T-helper 2 cell treated with Interferon-gamma antibody and Interleukin-4, amounts not matched to agents 5 μg/mL and 100 μg/mL, for 36 hours (primary cell): ENCODE measurements around the gene RAB30.

Experiments
- DNase-seq: peaks from one replicate; pipeline ENCODE4 v3.0.0; 2021; ENCODE audit warnings: low spot score
- H3K27ac Mint-ChIP-seq: one replicate; pipeline ENCODE4 v1.8.0; 2021; ENCODE audit warnings: mild to moderate bottlenecking, mixed read lengths
- H3K27me3 Mint-ChIP-seq: one replicate; pipeline ENCODE4 v1.8.0; 2021; ENCODE audit warnings: low read depth, mixed read lengths
- H3K36me3 Mint-ChIP-seq: one replicate; pipeline ENCODE4 v1.8.0; 2021; ENCODE audit warnings: low read depth, mixed read lengths
- H3K4me1 Mint-ChIP-seq: one replicate; pipeline ENCODE4 v1.8.0; 2021; ENCODE audit warnings: low read depth, mixed read lengths
- H3K4me3 Mint-ChIP-seq: one replicate; pipeline ENCODE4 v1.8.0; 2022; ENCODE audit warnings: mild to moderate bottlenecking, moderate library complexity, mixed read lengths
- H3K9me3 Mint-ChIP-seq: one replicate; pipeline ENCODE4 v1.8.0; 2021; ENCODE audit warnings: mixed read lengths

Gene RAB30

DNA sequence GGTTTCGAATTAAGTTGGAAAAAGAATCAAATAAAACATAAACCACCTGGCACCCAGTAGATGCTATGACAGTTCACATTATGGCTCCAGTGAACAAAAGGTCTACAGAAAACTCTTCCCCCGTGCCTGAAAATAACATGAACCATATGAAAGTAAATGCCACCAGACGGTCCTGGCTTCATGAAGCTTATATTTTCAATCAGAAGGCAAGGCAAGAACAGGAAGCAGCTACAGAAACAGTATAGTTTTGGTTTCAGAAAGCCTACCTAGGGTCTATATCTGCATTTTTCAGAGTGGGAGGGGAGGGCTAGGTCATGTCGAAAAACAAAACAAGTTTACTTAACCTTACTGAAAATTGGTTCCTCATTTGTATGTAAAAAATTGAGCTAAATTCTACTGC is 9.8 kb downstream of the RAB30 start:
- Mint-ChIP-seq H3K4me1 (peaks cover 32% of the 10 kb centered on the region), H3K27ac (peak overlapping the region; percentile 97), H3K4me3 (peak overlapping the region; percentile 59), H3K36me3 (peaks cover 27% of the 10 kb centered on the region), H3K27me3 (no peaks in the 10 kb centered on the region), H3K9me3 (peaks cover 24% of the 10 kb centered on the region)
- no peak for DNase-seq

GRCh38 chr11:83060965-83061364 is 10.7 kb downstream of the RAB30 start:
- DNase-seq, result no peak
- peaks cover 29% of the 10 kb centered on the region for H3K36me3 Mint-ChIP-seq
- H3K27me3 Mint-ChIP-seq, result no peaks in the 10 kb centered on the region
- peaks cover 27% of the 10 kb centered on the region for H3K9me3 Mint-ChIP-seq
- peaks cover 36% of the 10 kb centered on the region for H3K4me1 Mint-ChIP-seq
- no peak overlapping the region for H3K4me3 Mint-ChIP-seq
- H3K27ac Mint-ChIP-seq, result no peak overlapping the region

DNA sequence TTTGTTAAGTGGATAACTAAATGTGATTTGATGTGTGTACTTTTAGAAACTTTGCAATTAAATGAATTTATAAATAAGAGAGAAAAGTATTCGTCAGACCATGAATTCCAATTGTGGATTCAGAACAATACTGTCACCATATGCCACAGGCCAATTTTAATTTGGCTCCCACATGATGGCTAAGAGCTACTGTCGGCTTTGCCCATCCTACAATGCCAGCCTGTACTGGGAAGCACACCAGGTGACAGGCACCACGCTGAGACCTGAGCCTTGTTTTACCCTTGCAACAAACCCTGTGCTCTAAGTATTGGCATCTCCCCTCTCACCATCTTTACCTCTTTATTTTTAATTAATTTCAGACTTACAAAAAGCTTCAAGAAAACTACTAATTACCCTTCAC is 14.0 kb downstream of the RAB30 start:
- no peaks in the 10 kb centered on the region for H3K27me3 Mint-ChIP-seq
- DNase-seq, result no peak
- H3K36me3 Mint-ChIP-seq, result peaks cover 38% of the 10 kb centered on the region
- H3K9me3 Mint-ChIP-seq, result peaks cover 33% of the 10 kb centered on the region
- H3K4me1 Mint-ChIP-seq, result peaks cover 48% of the 10 kb centered on the region
- no peak overlapping the region for H3K4me3 Mint-ChIP-seq
- H3K27ac Mint-ChIP-seq, result no peak overlapping the region

DNA sequence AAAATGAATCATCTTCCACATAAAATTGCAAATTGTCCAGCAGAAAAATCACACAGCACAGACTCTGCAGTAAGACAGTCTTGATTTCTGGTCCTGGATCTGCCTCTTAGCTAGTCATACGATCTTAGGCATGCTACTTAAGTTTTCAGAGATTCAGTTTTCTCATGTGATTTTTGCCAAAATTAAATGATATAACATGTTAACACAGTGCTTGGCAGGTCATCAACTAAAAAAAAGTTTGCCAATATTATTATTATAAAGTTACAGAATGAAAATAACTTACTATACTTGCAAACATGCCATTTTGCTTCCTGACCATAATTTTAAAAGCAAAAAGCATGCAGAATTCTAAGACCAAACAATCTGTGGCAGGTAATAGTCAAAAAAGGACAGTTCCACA is 15.1 kb downstream of the RAB30 start:
- H3K9me3 Mint-ChIP-seq, result peaks cover 29% of the 10 kb centered on the region
- H3K27me3 Mint-ChIP-seq, result no peaks in the 10 kb centered on the region
- DNase-seq, result no peak
- peaks cover 43% of the 10 kb centered on the region for H3K4me1 Mint-ChIP-seq
- H3K36me3 Mint-ChIP-seq, result peaks cover 33% of the 10 kb centered on the region
- no peak overlapping the region for H3K4me3 Mint-ChIP-seq
- H3K27ac Mint-ChIP-seq, result no peak overlapping the region

GRCh38 chr11:83056204-83056603 is 15.5 kb downstream of the RAB30 start:
- no peak overlapping the region for H3K4me3 Mint-ChIP-seq
- H3K27me3 Mint-ChIP-seq, result no peaks in the 10 kb centered on the region
- H3K4me1 Mint-ChIP-seq, result peaks cover 44% of the 10 kb centered on the region
- H3K36me3 Mint-ChIP-seq, result peaks cover 32% of the 10 kb centered on the region
- H3K9me3 Mint-ChIP-seq, result peaks cover 30% of the 10 kb centered on the region
- H3K27ac Mint-ChIP-seq, result no peak overlapping the region
- DNase-seq, result no peak

- peaks cover 25% of the 10 kb centered on the region for H3K36me3 Mint-ChIP-seq
- H3K27ac Mint-ChIP-seq, result no peak overlapping the region
- H3K4me1 Mint-ChIP-seq, result peaks cover 43% of the 10 kb centered on the region
- peak overlapping the region; percentile 1 for H3K4me3 Mint-ChIP-seq
- DNase-seq, result no peak
- no peaks in the 10 kb centered on the region for H3K27me3 Mint-ChIP-seq
- H3K9me3 Mint-ChIP-seq, result peaks cover 21% of the 10 kb centered on the region
These were observed 16.8 kb downstream of the RAB30 start for GRCh38 chr11:83054904-83055380.

GRCh38 chr11:83054001-83054400 is 17.7 kb downstream of the RAB30 start:
- H3K9me3 Mint-ChIP-seq, result peaks cover 16% of the 10 kb centered on the region
- H3K27ac Mint-ChIP-seq, result peak overlapping the region; percentile 70
- H3K27me3 Mint-ChIP-seq, result no peaks in the 10 kb centered on the region
- DNase-seq, result no peak
- peak overlapping the region; percentile 53 for H3K4me3 Mint-ChIP-seq
- H3K4me1 Mint-ChIP-seq, result peaks cover 43% of the 10 kb centered on the region
- H3K36me3 Mint-ChIP-seq, result peaks cover 19% of the 10 kb centered on the region

- Mint-ChIP-seq H3K4me3 (no peak overlapping the region), H3K36me3 (peaks cover 19% of the 10 kb centered on the region), H3K4me1 (peaks cover 43% of the 10 kb centered on the region), H3K9me3 (peaks cover 16% of the 10 kb centered on the region), H3K27me3 (no peaks in the 10 kb centered on the region), H3K27ac (no peak overlapping the region)
- DNase-seq, result no peak
These were observed 19.7 kb downstream of the RAB30 start for GRCh38 chr11:83051760-83052671.

GRCh38 chr11:83047515-83048225 is 24.0 kb downstream of the RAB30 start:
- Mint-ChIP-seq H3K4me3 (no peak overlapping the region), H3K4me1 (peaks cover 17% of the 10 kb centered on the region), H3K9me3 (peaks cover 7% of the 10 kb centered on the region)

GRCh38 chr11:83046621-83047172 is 25.0 kb downstream of the RAB30 start:
- H3K27me3 Mint-ChIP-seq, result no peaks in the 10 kb centered on the region
- no peak overlapping the region for H3K27ac Mint-ChIP-seq
- peaks cover 14% of the 10 kb centered on the region for H3K4me1 Mint-ChIP-seq
- peaks cover 5% of the 10 kb centered on the region for H3K36me3 Mint-ChIP-seq
- peaks cover 6% of the 10 kb centered on the region for H3K9me3 Mint-ChIP-seq
- no peak for DNase-seq
- no peak overlapping the region for H3K4me3 Mint-ChIP-seq

More at GRCh38 chr11:83047515-83048225, 24.0 kb downstream of the RAB30 start:
- no peak overlapping the region for H3K27ac Mint-ChIP-seq
- H3K27me3 Mint-ChIP-seq, result no peaks in the 10 kb centered on the region
- DNase-seq, result no peak
- peaks cover 5% of the 10 kb centered on the region for H3K36me3 Mint-ChIP-seq

DNA sequence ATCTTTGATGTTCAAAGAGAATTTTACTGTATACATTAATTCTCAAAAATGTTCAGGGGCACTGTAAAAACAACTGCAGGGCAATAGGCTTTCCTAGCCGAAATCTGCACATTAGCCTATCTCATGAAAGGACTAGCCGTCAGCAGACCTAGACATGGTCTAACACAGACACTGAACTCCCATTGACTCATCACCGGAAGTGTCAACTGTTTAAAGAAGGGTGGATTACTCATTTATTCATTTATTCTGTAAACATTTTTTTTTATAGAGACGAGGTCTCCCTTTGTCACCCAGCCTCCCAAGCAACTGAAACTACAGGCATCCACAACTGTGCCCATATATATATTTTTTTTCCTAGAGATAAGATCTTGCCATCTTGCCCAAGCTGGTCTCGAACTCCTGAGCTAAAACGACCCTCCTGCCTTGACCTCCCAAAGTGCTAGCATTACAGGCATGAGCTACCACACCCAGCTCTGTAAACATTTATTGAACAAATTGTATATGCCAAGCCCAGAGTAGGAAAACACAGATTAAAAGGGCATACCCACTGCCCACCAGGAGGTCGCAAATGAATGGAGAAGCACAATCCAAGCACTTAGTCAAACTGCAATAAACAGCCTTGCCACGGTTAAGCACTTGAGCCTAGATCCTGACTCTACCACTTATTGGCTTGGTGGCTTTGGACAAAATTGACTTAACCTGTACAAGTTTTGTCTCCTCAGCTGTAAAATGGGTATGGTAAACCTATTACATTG is 26.6 kb downstream of the RAB30 start:
- Mint-ChIP-seq H3K27me3 (no peaks in the 10 kb centered on the region), H3K4me1 (peaks cover 8% of the 10 kb centered on the region), H3K27ac (no peak overlapping the region), H3K9me3 (no peaks in the 10 kb centered on the region), H3K4me3 (no peak overlapping the region), H3K36me3 (peaks cover 2% of the 10 kb centered on the region)
- DNase-seq, result no peak

DNA sequence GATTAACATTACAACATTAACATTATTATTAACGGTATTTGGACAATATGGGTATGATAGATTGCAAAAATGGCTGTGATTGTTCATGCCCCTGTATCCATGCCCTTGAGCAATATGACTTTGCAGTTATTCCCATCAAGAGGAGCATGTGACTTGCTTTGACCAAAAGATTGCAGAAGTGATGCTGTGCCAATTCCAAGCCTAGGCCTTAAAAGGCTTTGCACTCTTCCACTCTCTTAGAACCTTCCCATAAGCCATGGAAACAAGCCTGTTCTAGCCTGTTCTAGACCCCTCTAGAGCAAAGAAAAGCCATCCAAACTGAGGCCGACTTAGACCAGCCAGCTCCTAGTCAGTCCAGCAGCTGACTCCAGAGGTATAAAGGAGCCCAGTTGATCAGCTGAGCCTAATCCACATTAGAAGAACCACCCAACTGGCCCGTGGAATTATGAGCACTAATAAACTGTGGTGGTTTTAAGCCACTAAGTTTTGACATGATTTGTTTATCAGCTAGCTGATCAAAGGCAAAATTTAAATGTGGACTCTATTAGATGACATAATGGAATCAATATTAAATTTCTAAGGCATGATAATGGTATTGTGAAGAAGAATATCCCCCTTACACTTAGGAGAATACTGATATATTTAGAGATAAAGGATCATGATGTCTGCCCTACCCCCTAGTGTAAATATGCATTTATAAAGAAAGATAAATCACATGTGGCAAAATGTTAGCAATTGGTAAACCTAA is 28.6 kb downstream of the RAB30 start:
- no peak for DNase-seq
- Mint-ChIP-seq H3K36me3 (peaks cover 2% of the 10 kb centered on the region), H3K4me3 (no peak overlapping the region), H3K9me3 (no peaks in the 10 kb centered on the region), H3K27me3 (no peaks in the 10 kb centered on the region), H3K27ac (no peak overlapping the region), H3K4me1 (peaks cover 8% of the 10 kb centered on the region)

- Mint-ChIP-seq H3K36me3 (peaks cover 2% of the 10 kb centered on the region), H3K9me3 (no peaks in the 10 kb centered on the region), H3K27ac (no peak overlapping the region), H3K4me3 (no peak overlapping the region), H3K4me1 (peaks cover 8% of the 10 kb centered on the region), H3K27me3 (no peaks in the 10 kb centered on the region)
- DNase-seq, result no peak
These were observed 30.6 kb downstream of the RAB30 start for GRCh38 chr11:83041126-83041525.
